ENCODE results near the gene SOD1.

SOD1 gene

GRCh38 chr21:31686272-31686915, 26.9 kb downstream of the SOD1 start:
- no peak for DNase-seq

GRCh38 chr21:31687108-31687507, 27.6 kb downstream of the SOD1 start:
- DNase-seq, result no peak

GRCh38 chr21:31688603-31689368, 29.3 kb downstream of the SOD1 start:
- no peak for DNase-seq

- DNase-seq, result no peak
Measured at GRCh38 chr21:31693222-31693621, 33.7 kb downstream of the SOD1 start.

GRCh38 chr21:31696424-31696823, 36.9 kb downstream of the SOD1 start:
- no peak for DNase-seq

GRCh38 chr21:31698461-31698860, 39.0 kb downstream of the SOD1 start:
- DNase-seq, result no peak

- no peak for DNase-seq
Measured at GRCh38 chr21:31700040-31700439, 40.5 kb downstream of the SOD1 start.

GRCh38 chr21:31706562-31706961, 47.1 kb downstream of the SOD1 start:
- DNase-seq, result no peak

- no peak for DNase-seq
Measured at GRCh38 chr21:31707499-31707898, 48.0 kb downstream of the SOD1 start.

GRCh38 chr21:31708541-31708940, 49.0 kb downstream of the SOD1 start:
- no peak for DNase-seq

- DNase-seq, result no peak
Measured at GRCh38 chr21:31710586-31710985, 51.1 kb downstream of the SOD1 start.

- DNase-seq, result no peak
Measured at GRCh38 chr21:31711326-31711725, 51.8 kb downstream of the SOD1 start.

- no peak for DNase-seq
Measured at GRCh38 chr21:31711745-31712285, 52.3 kb downstream of the SOD1 start.

- no peak for DNase-seq
Measured at GRCh38 chr21:31713115-31713514, 53.6 kb downstream of the SOD1 start.

GRCh38 chr21:31713973-31714740, 54.7 kb downstream of the SOD1 start:
- DNase-seq, result no peak

- DNase-seq, result no peak
Measured at GRCh38 chr21:31714741-31715365, 55.4 kb downstream of the SOD1 start.

- DNase-seq, result no peak
Measured at GRCh38 chr21:31716106-31716505, 56.6 kb downstream of the SOD1 start.

Data from NCI-H2227 treated with DMSO at 0.1 percent for 48 hours (cell line).